Smooth muscle cell (in vitro differentiated cells): Measurements from ENCODE around the gene HNRNPR. TPM values are rescaled to one million over a fixed set of nuclear protein-coding genes. Genes with fewer than 3 reads are reported as not detected.
"Not testable (repeated sequence)": the region's sequence is repeated elsewhere in the genome, so short reads cannot be mapped to it uniquely, and the experiment has no call there.

ENCODE experiments used
- DNase-seq: peaks from one replicate; lab custom pipeline; 2025; ENCODE audit not compliant: unreplicated experiment; lab: John Stamatoyannopoulos, UW
- H2AFZ ChIP-seq: fragments of 200-600 bp; sonication (generic); 2 replicates; pipeline ENCODE4 v1.6.0; 2016; ENCODE audit warnings: antibody characterized with exemption, low read depth, mild to moderate bottlenecking
- H3F3A ChIP-seq: fragments of 200-600 bp; sonication (generic); 2 replicates; pipeline ENCODE4 v1.6.0; 2017; ENCODE audit warnings: antibody characterized with exemption, low read depth
- H3K27ac ChIP-seq: fragments of 200-600 bp; sonication (generic); 2 replicates; pipeline ENCODE4 v1.5.1; 2016; ENCODE audit warnings: low read depth, mild to moderate bottlenecking
- H3K27me3 ChIP-seq: fragments of 200-600 bp; sonication (generic); 2 replicates; pipeline ENCODE4 v1.6.1; 2016; ENCODE audit warnings: low read depth, mild to moderate bottlenecking
- H3K36me3 ChIP-seq: fragments of 200-600 bp; sonication (generic); 2 replicates; pipeline ENCODE4 v1.5.1; 2016; ENCODE audit warnings: low read depth
- H3K4me1 ChIP-seq: fragments of 200-600 bp; sonication (generic); 2 replicates; pipeline ENCODE4 v1.5.1; 2016; ENCODE audit warnings: low read depth
- H3K4me2 ChIP-seq: fragments of 200-600 bp; sonication (generic); 2 replicates; pipeline ENCODE4 v1.6.0; 2016; ENCODE audit warnings: mild to moderate bottlenecking
- H3K4me3 ChIP-seq: fragments of 200-600 bp; sonication (generic); 2 replicates; pipeline ENCODE4 v1.5.1; 2016; ENCODE audit warnings: mild to moderate bottlenecking
- H3K79me2 ChIP-seq: fragments of 200-600 bp; sonication (generic); 2 replicates; pipeline ENCODE4 v1.6.0; 2016; ENCODE audit warnings: low read depth, mild to moderate bottlenecking
- H3K9ac ChIP-seq: fragments of 200-600 bp; sonication (generic); 2 replicates; pipeline ENCODE4 v1.6.0; 2016; ENCODE audit warnings: low read depth
- H3K9me3 ChIP-seq: fragments of 200-600 bp; sonication (generic); replicated peaks from 2 replicates; pipeline ENCODE4 v1.5.1; 2016; ENCODE audit warnings: low read depth
- H4K20me1 ChIP-seq: fragments of 200-600 bp; sonication (generic); 2 replicates; pipeline ENCODE4 v1.6.0; 2016; ENCODE audit warnings: low read depth
- CTCF ChIP-seq: fragments of 200-600 bp; sonication (generic); IDR thresholded peaks from 2 replicates; pipeline ENCODE4 v1.5.1; 2017; ENCODE audit warnings: borderline replicate concordance, mild to moderate bottlenecking, antibody characterized with exemption; ENCODE audit not compliant: insufficient read depth, poor library complexity, severe bottlenecking
- WGBS: methylation state at CpG from one replicate; pipeline ENCODE4 v1.1.7; 2016; ENCODE audit warnings: low lambda C conversion rate; 5-methylcytosine and 5-hydroxymethylcytosine counted together
- polyA plus RNA-seq: library from polyadenylated mRNA; unstranded; fragments of >200 nt; fragmentation: Nextera tagmentation; extraction: Ambion mirVana; gene quantifications from 2 replicates; pipeline ENCODE4 v1.2.1, GENCODE V29; 2016
- total RNA-seq: library from RNA; depleted of rRNA; stranded (reverse); fragments of >200 nt; gene quantifications from 2 replicates; pipeline ENCODE4 v1.2.3, GENCODE V29; 2014

HNRNPR gene
- total and polyA plus RNA-seq, 2 experiments from 2014 or later = 96.3 to 120 TPM

- DNase-seq = no peak
- no peaks in the 10 kb centered on the region for H3K79me2 ChIP-seq
- H3K4me1 ChIP-seq = no peaks in the 10 kb centered on the region
- no peak overlapping the region for H3K27ac ChIP-seq
- no peaks in the 10 kb centered on the region for H3K27me3 ChIP-seq
- H3K9ac ChIP-seq = no peak overlapping the region
- TF ChIP-seq CTCF = no peak
- H2AFZ ChIP-seq = no peak overlapping the region
- 55% methylated on average over 5 of the region's 5 CpGs for WGBS
- H4K20me1 ChIP-seq = no peaks in the 10 kb centered on the region
- no peaks in the 10 kb centered on the region for H3F3A ChIP-seq
- H3K4me3 ChIP-seq = no peak overlapping the region
- H3K4me2 ChIP-seq = no peak overlapping the region
- no peaks in the 10 kb centered on the region for H3K36me3 ChIP-seq
- H3K9me3 ChIP-seq = no peaks in the 10 kb centered on the region
Measured at GRCh38 chr1:23380719-23381118, 36.6 kb upstream of the HNRNPR start.

- WGBS = 66% methylated on average over 4 of the region's 4 CpGs
- not testable (repeated sequence) for H3K9ac ChIP-seq
Measured at GRCh38 chr1:23380236-23380635, 36.2 kb upstream of the HNRNPR start.

GRCh38 chr1:23376890-23377811 is 33.1 kb upstream of the HNRNPR start:
- Histone ChIP-seq H3F3A (no peaks in the 10 kb centered on the region), H2AFZ (peak overlapping the region; percentile 34), H3K79me2 (peaks cover 3% of the 10 kb centered on the region), H3K27ac (peak overlapping the region; percentile 71), H3K27me3 (no peaks in the 10 kb centered on the region), H3K36me3 (no peaks in the 10 kb centered on the region), H3K9me3 (no peaks in the 10 kb centered on the region), H4K20me1 (no peaks in the 10 kb centered on the region), H3K9ac (no peak overlapping the region), H3K4me1 (peaks cover 3% of the 10 kb centered on the region), H3K4me3 (no peak overlapping the region), H3K4me2 (peak overlapping the region; percentile 33)
- no peak for TF ChIP-seq CTCF
- WGBS = 55% methylated on average over 19 of the region's 19 CpGs
- no peak for DNase-seq

More at GRCh38 chr1:23380236-23380635, 36.2 kb upstream of the HNRNPR start:
- H3F3A ChIP-seq, H4K20me1 ChIP-seq, DNase-seq, H3K4me1 ChIP-seq, H3K36me3 ChIP-seq, H3K27ac ChIP-seq, H3K4me3 ChIP-seq, H3K27me3 ChIP-seq, H2AFZ ChIP-seq, H3K79me2 ChIP-seq, H3K9me3 ChIP-seq, H3K4me2 ChIP-seq: not testable (repeated sequence)

- H3K4me2 ChIP-seq, DNase-seq, H3K9me3 ChIP-seq, H4K20me1 ChIP-seq, H3K36me3 ChIP-seq, H3K9ac ChIP-seq, H3K4me3 ChIP-seq, H2AFZ ChIP-seq, H3K27ac ChIP-seq, H3K27me3 ChIP-seq: not testable (repeated sequence)
- H3K4me1 ChIP-seq = peaks cover 26% of the 10 kb centered on the region
- H3K79me2 ChIP-seq = peaks cover 14% of the 10 kb centered on the region
- H3F3A ChIP-seq = peaks cover 11% of the 10 kb centered on the region
- 76% methylated on average over 12 of the region's 12 CpGs for WGBS
Measured at GRCh38 chr1:23374079-23374735, 30.1 kb upstream of the HNRNPR start.
